ENCODE results near the gene SKP2. TPM values are rescaled to one million over a fixed set of nuclear protein-coding genes. Genes with fewer than 3 reads are reported as not detected.

The SKP2 gene
- polyA plus RNA-seq, 2 of the 4 experiments (the other 2 are of a cell fraction) = 11.4 to 13.7 TPM

GRCh38 chr5:36153726-36154125, 1.8 kb downstream of the SKP2 start (continued):
- no peak for TF ChIP-seq E2F6 (IDR thresholded peaks at IDR 0.05; ENCODE audit: borderline replicate concordance, low read depth)
- no peak for TF ChIP-seq GATA3 (IDR thresholded peaks at IDR 0.05; ENCODE audit: borderline replicate concordance)
- no peak for TF ChIP-seq NR3C1 (IDR thresholded peaks at IDR 0.05)
- TF ChIP-seq EHF (CRISPR knock-in tag; IDR thresholded peaks at IDR 0.05) = no peak
- no peak for TF ChIP-seq EP300 (IDR thresholded peaks at IDR 0.05)

DNA sequence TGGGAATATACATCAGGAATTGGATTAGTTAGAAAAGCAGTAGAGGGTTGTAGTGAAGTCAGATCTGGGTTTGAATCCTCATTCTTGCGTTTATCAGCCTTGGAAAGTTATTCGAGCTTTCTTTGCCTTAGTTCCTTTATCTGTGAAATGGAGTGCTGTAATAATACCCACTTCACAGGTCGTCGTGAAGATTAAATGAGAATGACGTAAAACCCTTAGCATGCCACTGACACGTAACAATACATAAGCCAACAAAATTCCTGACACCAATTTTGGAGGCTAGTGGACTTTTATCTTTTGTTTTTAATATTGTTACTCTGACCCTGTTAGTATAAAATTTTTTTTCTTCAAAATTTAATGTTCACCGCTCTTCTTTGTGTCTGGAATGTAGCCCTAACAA, 3.4 kb downstream of the SKP2 start:
- Histone ChIP-seq H3K27ac (no peak overlapping the region), H3K4me1 (peaks cover 7% of the 10 kb centered on the region; the same call in 1 of the 3 replicates), H3K4me3 (no peak overlapping the region), H3K4me2 (no peak overlapping the region), H3K9me3 (no peaks in the 10 kb centered on the region)
- ATAC-seq (no peak), FAIRE-seq (no peak), DNase-seq (ENCODE audit: low read depth in 1 of 2, low spot score in 1 of 2) (no peak)
- ChIA-PET POLR2A (no interaction called here), CTCF (interaction anchor here (2.1 kb wide), 1 partner anchor 23 kb away, joined by 7 read pairs; no protein-coding TSS in a partner anchor)
- TF ChIP-seq PBX3 (IDR thresholded peaks at IDR 0.05) (no peak), SREBF2 (IDR thresholded peaks at IDR 0.05) (no peak), HDAC2 (IDR thresholded peaks at IDR 0.05) (no peak), SMC3 (IDR thresholded peaks at IDR 0.05) (no peak), KDM5A (IDR thresholded peaks at IDR 0.05) (no peak)
- TF ChIP-seq, protein P1, sequence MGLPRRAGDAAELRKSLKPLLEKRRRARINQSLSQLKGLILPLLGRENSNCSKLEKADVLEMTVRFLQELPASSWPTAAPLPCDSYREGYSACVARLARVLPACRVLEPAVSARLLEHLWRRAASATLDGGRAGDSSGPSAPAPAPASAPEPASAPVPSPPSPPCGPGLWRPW (IDR thresholded peaks at IDR 0.05) = no peak
- 93% methylated on average over 7 of the region's 7 CpGs for WGBS (ENCODE audit: missing lambda C conversion rate)

GRCh38 chr5:36156121-36156601, 4.2 kb downstream of the SKP2 start:
- H3K4me2 ChIP-seq = no peak overlapping the region
- ATAC-seq = no peak
- no peak overlapping the region for H3K27ac ChIP-seq
- H3K9me3 ChIP-seq = no peaks in the 10 kb centered on the region
- no peak for FAIRE-seq
- peaks cover 7% of the 10 kb centered on the region; the same call in 1 of the 3 replicates for H3K4me1 ChIP-seq
- POLR2A ChIA-PET = no interaction called here
- TF ChIP-seq CEBPB (IDR thresholded peaks at IDR 0.05) = no peak
- no peak for TF ChIP-seq E2F6 (IDR thresholded peaks at IDR 0.05; ENCODE audit: borderline replicate concordance, low read depth)
- TF ChIP-seq ESRRA (IDR thresholded peaks at IDR 0.05; ENCODE audit: borderline replicate concordance, low read length) = no peak
- TF ChIP-seq RCOR1 (IDR thresholded peaks at IDR 0.05; ENCODE audit: low read depth, low read length) = no peak
- TF ChIP-seq, protein P2, sequence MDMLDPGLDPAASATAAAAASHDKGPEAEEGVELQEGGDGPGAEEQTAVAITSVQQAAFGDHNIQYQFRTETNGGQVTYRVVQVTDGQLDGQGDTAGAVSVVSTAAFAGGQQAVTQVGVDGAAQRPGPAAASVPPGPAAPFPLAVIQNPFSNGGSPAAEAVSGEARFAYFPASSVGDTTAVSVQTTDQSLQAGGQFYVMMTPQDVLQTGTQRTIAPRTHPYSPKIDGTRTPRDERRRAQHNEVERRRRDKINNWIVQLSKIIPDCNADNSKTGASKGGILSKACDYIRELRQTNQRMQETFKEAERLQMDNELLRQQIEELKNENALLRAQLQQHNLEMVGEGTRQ (IDR thresholded peaks at IDR 0.05) = no peak
- TF ChIP-seq GATA3 (IDR thresholded peaks at IDR 0.05; ENCODE audit: borderline replicate concordance) = no peak
- TF ChIP-seq, protein P1 (IDR thresholded peaks at IDR 0.05) = no peak
- no peak for TF ChIP-seq EHF (CRISPR knock-in tag; IDR thresholded peaks at IDR 0.05)
- CTCF ChIA-PET = interaction anchor here (1.0 to 2.1 kb wide), 4 partner anchors 11 to 85 kb away, joined by 3 to 7 read pairs (median 4); partner anchors contain the start of gene NADK2
- DNase-seq (ENCODE audit: low read depth in 1 of 2, low spot score in 1 of 2) = no peak
- no peak overlapping the region for H3K4me3 ChIP-seq
- 95% methylated on average over 4 of the region's 4 CpGs for WGBS (ENCODE audit: missing lambda C conversion rate)

DNA sequence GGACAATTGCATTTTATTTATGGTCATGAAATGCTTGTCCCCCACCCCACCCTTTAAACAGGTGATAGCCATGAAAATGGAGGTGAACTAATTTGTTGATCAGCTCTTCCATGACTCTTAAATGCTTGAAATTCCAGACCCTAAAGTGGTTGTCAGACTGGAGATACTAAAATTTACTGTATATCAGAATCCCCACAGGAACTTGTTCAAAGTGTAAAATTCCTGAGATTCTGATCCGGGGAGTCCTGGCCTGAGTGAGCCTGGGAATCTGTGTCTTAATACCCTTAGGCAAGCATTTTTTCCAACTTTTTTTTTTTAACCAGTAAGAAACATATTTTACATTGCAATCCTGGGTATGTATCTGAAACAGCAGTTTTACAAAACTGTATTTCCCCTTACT, 4.7 kb downstream of the SKP2 start:
- Histone ChIP-seq H3K4me1 (peaks cover 7% of the 10 kb centered on the region; the same call in 1 of the 3 replicates), H3K4me2 (no peak overlapping the region), H3K4me3 (no peak overlapping the region), H3K9me3 (no peaks in the 10 kb centered on the region), H3K27ac (no peak overlapping the region)
- TF ChIP-seq MAFK (IDR thresholded peaks at IDR 0.05; ENCODE audit: partially characterized antibody) = peak; percentile 17
- no peak for TF ChIP-seq MAZ (IDR thresholded peaks at IDR 0.05; ENCODE audit: borderline replicate concordance, low read depth, low read length)
- no peak for TF ChIP-seq MYC (IDR thresholded peaks at IDR 0.05; ENCODE audit: borderline replicate concordance, low read length)
- WGBS (ENCODE audit: missing lambda C conversion rate) = 59% methylated on average over 1 of the region's 1 CpG
- ChIA-PET CTCF (interaction anchor here (1.0 to 2.1 kb wide), 4 partner anchors 11 to 85 kb away, joined by 3 to 7 read pairs (median 4); partner anchors contain the start of gene NADK2), POLR2A (no interaction called here)
- no peak for DNase-seq (ENCODE audit: low read depth in 1 of 2, low spot score in 1 of 2)
- ATAC-seq = no peak
- FAIRE-seq = no peak

Data from A549 (cell line).